HEK293 (cell line): ENCODE results near the gene C22orf15.

Experiments
- EGR2 ChIP-seq: fragments of 450-650 bp; formaldehyde crosslinking; IDR thresholded peaks from 2 replicates; pipeline ENCODE4 v1.5.1; 2016; ENCODE audit warnings: low read depth, missing biosample characterization, missing genetic modification characterization
- KLF7 ChIP-seq: fragments of 450-650 bp; formaldehyde crosslinking; IDR thresholded peaks from 2 replicates; pipeline ENCODE4 v1.5.1; 2016; ENCODE audit warnings: missing biosample characterization, missing genetic modification characterization, borderline replicate concordance
- KLF8 ChIP-seq: fragments of 450-650 bp; formaldehyde crosslinking; IDR thresholded peaks from 2 replicates; pipeline ENCODE4 v1.5.1; 2016; ENCODE audit warnings: missing biosample characterization, missing genetic modification characterization
- SCRT2 ChIP-seq: fragments of 450-650 bp; formaldehyde crosslinking; IDR thresholded peaks from 2 replicates; pipeline ENCODE4 v1.5.1; 2016; ENCODE audit warnings: missing biosample characterization, missing genetic modification characterization
- ZBTB17 ChIP-seq: fragments of 450-650 bp; formaldehyde crosslinking; IDR thresholded peaks from 2 replicates; pipeline ENCODE4 v1.5.1; 2016; ENCODE audit warnings: missing biosample characterization, missing genetic modification characterization
- ZBTB20 ChIP-seq: fragments of 450-650 bp; formaldehyde crosslinking; IDR thresholded peaks from 2 replicates; pipeline ENCODE4 v1.5.1; 2016; ENCODE audit warnings: missing biosample characterization, missing genetic modification characterization
- ZNF10 ChIP-seq: fragments of 450-650 bp; formaldehyde crosslinking; IDR thresholded peaks from 2 replicates; pipeline ENCODE4 v1.5.1; 2017; ENCODE audit warnings: missing biosample characterization, missing genetic modification characterization
- ZNF112 ChIP-seq: fragments of 450-650 bp; formaldehyde crosslinking; IDR thresholded peaks from 2 replicates; pipeline ENCODE4 v1.5.0; 2017; ENCODE audit warnings: missing biosample characterization, missing genetic modification characterization
- ZNF140 ChIP-seq: fragments of 450-650 bp; formaldehyde crosslinking; IDR thresholded peaks from 2 replicates; pipeline ENCODE4 v1.5.1; 2016; ENCODE audit warnings: missing biosample characterization, missing genetic modification characterization
- ZNF184 ChIP-seq: fragments of 450-650 bp; IDR thresholded peaks from 2 replicates; pipeline ENCODE4 v1.5.1; 2018; ENCODE audit warnings: missing biosample characterization, mild to moderate bottlenecking, missing genetic modification characterization
- ZNF324 ChIP-seq: fragments of 450-650 bp; formaldehyde crosslinking; IDR thresholded peaks from 2 replicates; pipeline ENCODE4 v1.5.1; 2016; ENCODE audit warnings: missing biosample characterization, missing genetic modification characterization
- ZNF341 ChIP-seq: fragments of 450-650 bp; formaldehyde crosslinking; IDR thresholded peaks from 2 replicates; pipeline ENCODE4; 2016; ENCODE audit warnings: low read depth, missing biosample characterization, missing genetic modification characterization
- ZNF398 ChIP-seq: fragments of 450-650 bp; formaldehyde crosslinking; IDR thresholded peaks from 2 replicates; pipeline ENCODE4 v1.5.1; 2017; ENCODE audit warnings: missing biosample characterization, missing genetic modification characterization
- ZNF585B ChIP-seq: fragments of 450-650 bp; formaldehyde crosslinking; IDR thresholded peaks from 2 replicates; pipeline ENCODE4 v1.5.1; 2016; ENCODE audit warnings: missing biosample characterization, missing genetic modification characterization
- ZNF621 ChIP-seq: fragments of 450-650 bp; formaldehyde crosslinking; IDR thresholded peaks from 2 replicates; pipeline ENCODE4 v1.5.1; 2017; ENCODE audit warnings: missing biosample characterization, missing genetic modification characterization
- ZNF624 ChIP-seq: fragments of 450-650 bp; formaldehyde crosslinking; IDR thresholded peaks from 2 replicates; pipeline ENCODE4 v1.5.1; 2017; ENCODE audit warnings: missing biosample characterization, missing genetic modification characterization
- TF ChIP-seq, protein P1 (sequence below): fragments of 450-650 bp; formaldehyde crosslinking; IDR thresholded peaks from 2 replicates; pipeline ENCODE4 v1.5.1; 2016; ENCODE audit warnings: missing biosample characterization, missing genetic modification characterization
- TF ChIP-seq, protein P2 (sequence below): fragments of 450-650 bp; formaldehyde crosslinking; IDR thresholded peaks from 2 replicates; pipeline ENCODE4 v1.5.1; 2016; ENCODE audit warnings: missing biosample characterization, missing genetic modification characterization, borderline replicate concordance
- TF ChIP-seq, protein P3 (sequence below): fragments of 450-650 bp; formaldehyde crosslinking; conservative IDR thresholded peaks from 2 replicates; pipeline ENCODE4 v1.5.1; 2016; ENCODE audit warnings: low read depth, missing biosample characterization, missing genetic modification characterization
- TF ChIP-seq, protein P4 (sequence below): fragments of 450-650 bp; formaldehyde crosslinking; IDR thresholded peaks from 2 replicates; pipeline ENCODE4 v1.5.0; 2017; ENCODE audit warnings: missing biosample characterization, missing genetic modification characterization, borderline replicate concordance
- TF ChIP-seq, protein P5 (sequence below): fragments of 450-650 bp; formaldehyde crosslinking; IDR thresholded peaks from 2 replicates; pipeline ENCODE4 v1.5.1; 2016; ENCODE audit warnings: missing biosample characterization, missing genetic modification characterization
- TF ChIP-seq, protein P6 (sequence below): fragments of 450-650 bp; formaldehyde crosslinking; IDR thresholded peaks from 2 replicates; pipeline ENCODE4 v1.5.1; 2016; ENCODE audit warnings: missing biosample characterization, missing genetic modification characterization

The C22orf15 gene

DNA sequence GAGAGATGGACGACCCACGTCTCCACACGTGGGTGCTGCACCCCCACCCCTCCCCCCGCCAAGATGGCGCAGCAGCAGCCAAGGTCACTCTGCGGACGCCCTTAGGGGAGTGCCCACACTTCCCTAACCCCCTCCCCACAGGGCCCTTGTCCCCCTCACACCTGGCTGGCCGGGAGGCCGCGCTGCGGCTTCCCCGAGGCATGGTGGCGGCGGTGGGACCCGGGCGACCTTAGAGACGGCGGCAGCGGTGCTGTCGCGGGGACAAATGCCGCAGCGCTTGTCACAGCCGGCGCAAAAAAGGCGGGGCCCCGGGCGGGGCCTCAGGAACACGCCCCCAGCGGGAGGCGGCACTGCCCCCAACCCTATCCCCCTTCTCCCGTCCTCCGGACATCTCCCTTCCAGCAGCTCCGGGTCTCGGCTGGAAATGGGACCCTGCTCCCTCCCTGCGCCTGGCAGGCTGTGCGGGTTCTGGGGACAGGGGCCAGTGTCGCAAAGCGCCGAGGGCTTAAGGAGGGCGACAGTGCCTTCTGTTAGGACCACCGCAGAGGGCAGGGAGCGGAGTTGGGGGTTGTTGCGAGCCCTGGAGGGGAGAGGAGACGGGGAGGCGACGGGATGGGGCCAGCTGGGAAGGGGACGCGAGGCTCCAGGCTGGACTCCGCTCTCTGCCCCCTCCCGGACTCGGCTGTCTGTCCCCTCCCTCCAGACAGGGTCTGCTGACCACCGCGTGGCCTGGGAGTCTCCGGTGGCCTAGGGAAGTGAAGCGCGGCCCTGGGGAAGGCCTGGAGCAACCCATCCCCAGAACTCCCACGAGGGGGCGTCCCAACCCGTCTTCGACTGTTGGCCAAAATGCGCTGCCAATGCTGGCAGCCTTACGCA lies 5.1 kb downstream of the C22orf15 start, which contains the start of gene CHCHD10 (continued):
- TF ChIP-seq ZNF398 (tag by site-specific recombination) (peak; percentile 24; the same call in 1 of the 2 replicates), ZNF324 (peak; percentile 75; the same call in 1 of the 2 replicates), ZNF140 (tag by site-specific recombination) (no peak), ZNF585B (tag by site-specific recombination) (peak; percentile 19; the same call in 1 of the 2 replicates), ZNF112 (no peak), ZBTB17 (peak; percentile 70), ZNF184 (tag by site-specific recombination) (no peak), ZNF341 (tag by site-specific recombination) (peak; percentile 54), SCRT2 (tag by site-specific recombination) (no peak), KLF8 (tag by site-specific recombination) (no peak; the same call in none of the 2 replicates), EGR2 (tag by site-specific recombination) (peak; percentile 50; the same call in 1 of the 2 replicates), ZNF621 (no peak), KLF7 (tag by site-specific recombination) (peak; percentile 63), ZBTB20 (tag by site-specific recombination) (peak; percentile 57), ZNF10 (no peak), ZNF624 (tag by site-specific recombination) (no peak)
- TF ChIP-seq, protein P1, sequence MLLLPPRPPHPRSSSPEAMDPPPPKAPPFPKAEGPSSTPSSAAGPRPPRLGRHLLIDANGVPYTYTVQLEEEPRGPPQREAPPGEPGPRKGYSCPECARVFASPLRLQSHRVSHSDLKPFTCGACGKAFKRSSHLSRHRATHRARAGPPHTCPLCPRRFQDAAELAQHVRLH (tag by site-specific recombination), result no peak
- TF ChIP-seq, protein P2, sequence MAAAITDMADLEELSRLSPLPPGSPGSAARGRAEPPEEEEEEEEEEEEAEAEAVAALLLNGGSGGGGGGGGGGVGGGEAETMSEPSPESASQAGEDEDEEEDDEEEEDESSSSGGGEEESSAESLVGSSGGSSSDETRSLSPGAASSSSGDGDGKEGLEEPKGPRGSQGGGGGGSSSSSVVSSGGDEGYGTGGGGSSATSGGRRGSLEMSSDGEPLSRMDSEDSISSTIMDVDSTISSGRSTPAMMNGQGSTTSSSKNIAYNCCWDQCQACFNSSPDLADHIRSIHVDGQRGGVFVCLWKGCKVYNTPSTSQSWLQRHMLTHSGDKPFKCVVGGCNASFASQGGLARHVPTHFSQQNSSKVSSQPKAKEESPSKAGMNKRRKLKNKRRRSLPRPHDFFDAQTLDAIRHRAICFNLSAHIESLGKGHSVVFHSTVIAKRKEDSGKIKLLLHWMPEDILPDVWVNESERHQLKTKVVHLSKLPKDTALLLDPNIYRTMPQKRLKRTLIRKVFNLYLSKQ (tag by site-specific recombination), result no peak
- TF ChIP-seq, protein P3, sequence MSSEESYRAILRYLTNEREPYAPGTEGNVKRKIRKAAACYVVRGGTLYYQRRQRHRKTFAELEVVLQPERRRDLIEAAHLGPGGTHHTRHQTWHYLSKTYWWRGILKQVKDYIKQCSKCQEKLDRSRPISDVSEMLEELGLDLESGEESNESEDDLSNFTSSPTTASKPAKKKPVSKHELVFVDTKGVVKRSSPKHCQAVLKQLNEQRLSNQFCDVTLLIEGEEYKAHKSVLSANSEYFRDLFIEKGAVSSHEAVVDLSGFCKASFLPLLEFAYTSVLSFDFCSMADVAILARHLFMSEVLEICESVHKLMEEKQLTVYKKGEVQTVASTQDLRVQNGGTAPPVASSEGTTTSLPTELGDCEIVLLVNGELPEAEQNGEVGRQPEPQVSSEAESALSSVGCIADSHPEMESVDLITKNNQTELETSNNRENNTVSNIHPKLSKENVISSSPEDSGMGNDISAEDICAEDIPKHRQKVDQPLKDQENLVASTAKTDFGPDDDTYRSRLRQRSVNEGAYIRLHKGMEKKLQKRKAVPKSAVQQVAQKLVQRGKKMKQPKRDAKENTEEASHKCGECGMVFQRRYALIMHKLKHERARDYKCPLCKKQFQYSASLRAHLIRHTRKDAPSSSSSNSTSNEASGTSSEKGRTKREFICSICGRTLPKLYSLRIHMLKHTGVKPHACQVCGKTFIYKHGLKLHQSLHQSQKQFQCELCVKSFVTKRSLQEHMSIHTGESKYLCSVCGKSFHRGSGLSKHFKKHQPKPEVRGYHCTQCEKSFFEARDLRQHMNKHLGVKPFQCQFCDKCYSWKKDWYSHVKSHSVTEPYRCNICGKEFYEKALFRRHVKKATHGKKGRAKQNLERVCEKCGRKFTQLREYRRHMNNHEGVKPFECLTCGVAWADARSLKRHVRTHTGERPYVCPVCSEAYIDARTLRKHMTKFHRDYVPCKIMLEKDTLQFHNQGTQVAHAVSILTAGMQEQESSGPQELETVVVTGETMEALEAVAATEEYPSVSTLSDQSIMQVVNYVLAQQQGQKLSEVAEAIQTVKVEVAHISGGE, result no peak; the same call in 1 of the 2 replicates
- TF ChIP-seq, protein P4, sequence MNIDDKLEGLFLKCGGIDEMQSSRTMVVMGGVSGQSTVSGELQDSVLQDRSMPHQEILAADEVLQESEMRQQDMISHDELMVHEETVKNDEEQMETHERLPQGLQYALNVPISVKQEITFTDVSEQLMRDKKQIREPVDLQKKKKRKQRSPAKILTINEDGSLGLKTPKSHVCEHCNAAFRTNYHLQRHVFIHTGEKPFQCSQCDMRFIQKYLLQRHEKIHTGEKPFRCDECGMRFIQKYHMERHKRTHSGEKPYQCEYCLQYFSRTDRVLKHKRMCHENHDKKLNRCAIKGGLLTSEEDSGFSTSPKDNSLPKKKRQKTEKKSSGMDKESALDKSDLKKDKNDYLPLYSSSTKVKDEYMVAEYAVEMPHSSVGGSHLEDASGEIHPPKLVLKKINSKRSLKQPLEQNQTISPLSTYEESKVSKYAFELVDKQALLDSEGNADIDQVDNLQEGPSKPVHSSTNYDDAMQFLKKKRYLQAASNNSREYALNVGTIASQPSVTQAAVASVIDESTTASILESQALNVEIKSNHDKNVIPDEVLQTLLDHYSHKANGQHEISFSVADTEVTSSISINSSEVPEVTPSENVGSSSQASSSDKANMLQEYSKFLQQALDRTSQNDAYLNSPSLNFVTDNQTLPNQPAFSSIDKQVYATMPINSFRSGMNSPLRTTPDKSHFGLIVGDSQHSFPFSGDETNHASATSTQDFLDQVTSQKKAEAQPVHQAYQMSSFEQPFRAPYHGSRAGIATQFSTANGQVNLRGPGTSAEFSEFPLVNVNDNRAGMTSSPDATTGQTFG (tag by site-specific recombination), result no peak
- TF ChIP-seq, protein P5, sequence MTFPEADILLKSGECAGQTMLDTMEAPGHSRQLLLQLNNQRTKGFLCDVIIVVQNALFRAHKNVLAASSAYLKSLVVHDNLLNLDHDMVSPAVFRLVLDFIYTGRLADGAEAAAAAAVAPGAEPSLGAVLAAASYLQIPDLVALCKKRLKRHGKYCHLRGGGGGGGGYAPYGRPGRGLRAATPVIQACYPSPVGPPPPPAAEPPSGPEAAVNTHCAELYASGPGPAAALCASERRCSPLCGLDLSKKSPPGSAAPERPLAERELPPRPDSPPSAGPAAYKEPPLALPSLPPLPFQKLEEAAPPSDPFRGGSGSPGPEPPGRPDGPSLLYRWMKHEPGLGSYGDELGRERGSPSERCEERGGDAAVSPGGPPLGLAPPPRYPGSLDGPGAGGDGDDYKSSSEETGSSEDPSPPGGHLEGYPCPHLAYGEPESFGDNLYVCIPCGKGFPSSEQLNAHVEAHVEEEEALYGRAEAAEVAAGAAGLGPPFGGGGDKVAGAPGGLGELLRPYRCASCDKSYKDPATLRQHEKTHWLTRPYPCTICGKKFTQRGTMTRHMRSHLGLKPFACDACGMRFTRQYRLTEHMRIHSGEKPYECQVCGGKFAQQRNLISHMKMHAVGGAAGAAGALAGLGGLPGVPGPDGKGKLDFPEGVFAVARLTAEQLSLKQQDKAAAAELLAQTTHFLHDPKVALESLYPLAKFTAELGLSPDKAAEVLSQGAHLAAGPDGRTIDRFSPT (tag by site-specific recombination), result peak; percentile 83
- TF ChIP-seq, protein P6, sequence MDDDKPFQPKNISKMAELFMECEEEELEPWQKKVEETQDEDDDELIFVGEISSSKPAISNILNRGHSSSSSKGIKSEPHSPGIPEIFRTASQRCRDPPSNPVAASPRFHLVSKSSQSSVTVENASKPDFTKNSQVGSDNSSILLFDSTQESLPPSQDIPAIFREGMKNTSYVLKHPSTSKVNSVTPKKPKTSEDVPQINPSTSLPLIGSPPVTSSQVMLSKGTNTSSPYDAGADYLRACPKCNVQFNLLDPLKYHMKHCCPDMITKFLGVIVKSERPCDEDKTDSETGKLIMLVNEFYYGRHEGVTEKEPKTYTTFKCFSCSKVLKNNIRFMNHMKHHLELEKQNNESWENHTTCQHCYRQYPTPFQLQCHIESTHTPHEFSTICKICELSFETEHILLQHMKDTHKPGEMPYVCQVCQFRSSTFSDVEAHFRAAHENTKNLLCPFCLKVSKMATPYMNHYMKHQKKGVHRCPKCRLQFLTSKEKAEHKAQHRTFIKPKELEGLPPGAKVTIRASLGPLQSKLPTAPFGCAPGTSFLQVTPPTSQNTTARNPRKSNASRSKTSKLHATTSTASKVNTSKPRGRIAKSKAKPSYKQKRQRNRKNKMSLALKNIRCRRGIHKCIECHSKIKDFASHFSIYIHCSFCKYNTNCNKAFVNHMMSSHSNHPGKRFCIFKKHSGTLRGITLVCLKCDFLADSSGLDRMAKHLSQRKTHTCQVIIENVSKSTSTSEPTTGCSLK (tag by site-specific recombination), result no peak
